Uterus (tissue), 4 donors: ENCODE results near the gene MAPK9. TPM values are rescaled to one million over a fixed set of nuclear protein-coding genes. Genes with fewer than 3 reads are reported as not detected.

Experiments
- DNase-seq, 2 donors: peaks; one replicate each; pipeline ENCODE4 v3.0.0-alpha.2; 2019 to 2020
- H3K27ac ChIP-seq, 2 donors: fragments of 200-600 bp; sonication (generic); 1 replicate in 1 of 2; 2 replicates in 1 of 2; pipeline ENCODE4 v1.5.1; 2016 to 2018
- H3K27me3 ChIP-seq, 2 donors: fragments of 200-600 bp; sonication (generic); one replicate each; pipeline ENCODE4 v1.5.1; 2018 to 2019; ENCODE audit warnings: control low read depth in 1 of 2
- H3K36me3 ChIP-seq, 2 donors: fragments of 200-600 bp; sonication (generic); one replicate each; pipeline ENCODE4 v1.5.1; 2019; ENCODE audit warnings: control low read depth in 1 of 2
- H3K4me1 ChIP-seq, 2 donors: fragments of 200-600 bp; sonication (generic); one replicate each; pipeline ENCODE4 v1.5.1; 2018 to 2019; ENCODE audit warnings: control low read depth in 1 of 2
- H3K4me3 ChIP-seq, 2 donors: fragments of 200-600 bp; sonication (generic); 1 replicate in 1 of 2; 2 replicates in 1 of 2; pipeline ENCODE4 v1.5.1; 2018 to 2019; ENCODE audit warnings: mild to moderate bottlenecking in 1 of 2
- H3K9me3 ChIP-seq, 2 donors: fragments of 200-600 bp; sonication (generic); one replicate each; pipeline ENCODE4 v1.5.1; 2019; ENCODE audit warnings: control low read depth in 1 of 2
- POLR2A ChIP-seq, 2 donors: fragments of 450-650 bp; IDR thresholded peaks; one replicate each; pipeline ENCODE4 v1.6.1; 2016; ENCODE audit warnings: antibody characterized with exemption in 2 of 2, mild to moderate bottlenecking in 1 of 2, moderate library complexity in 1 of 2
- intact Hi-C: fragments of 100-400 bp; cut with DNase I; formaldehyde crosslinking; loops from one replicate; pipeline ENCODE4 v1.15.1; 2023; ENCODE audit warnings: low total_unique reads
- total RNA-seq, 4 donors: library from RNA; depleted of rRNA in 3 of 4; stranded (reverse); fragments of >200 nt in 3 of 4; gene quantifications; one replicate each; pipeline versions ENCODE4 v1.1.0 to v1.2.4, GENCODE V29; 2014 to 2023
- TF ChIP-seq, protein P1 (sequence below), 4 experiments: fragments of 200-600 bp in 2 of 4; fragments of 450-650 bp in 2 of 4; sonication (generic) in 2 of 4; IDR thresholded peaks; one replicate each; pipeline ENCODE4 v1.5.1; 2016 to 2019; ENCODE audit warnings: antibody characterized with exemption in 4 of 4, mild to moderate bottlenecking in 2 of 4, moderate library complexity in 1 of 4
- donor health status: DM: yes; HTN: yes; CAD: no.

The MAPK9 gene
- total RNA-seq, 4 donors from 2014 or later = 9.2 to 45.1 (median 33.3) TPM

DNA sequence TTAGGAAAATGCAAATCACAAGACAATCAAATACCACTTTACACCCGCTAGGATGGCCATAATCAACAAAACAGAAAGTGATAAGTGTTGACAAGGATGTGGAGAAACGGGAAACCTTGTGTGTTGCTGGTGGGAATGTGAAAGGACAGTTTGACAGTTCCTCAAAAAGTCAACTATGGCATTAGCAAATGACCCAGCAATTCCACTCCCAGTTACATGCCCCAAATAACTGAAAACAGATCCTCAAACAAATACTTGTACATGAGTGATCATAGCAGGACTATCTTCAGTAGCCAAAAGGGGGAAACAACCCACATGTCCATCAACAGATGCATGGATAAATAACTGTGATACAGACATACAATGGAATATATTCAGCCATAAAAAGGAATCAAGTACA lies 104.1 kb downstream of the MAPK9 start:
- TF ChIP-seq, protein P1, sequence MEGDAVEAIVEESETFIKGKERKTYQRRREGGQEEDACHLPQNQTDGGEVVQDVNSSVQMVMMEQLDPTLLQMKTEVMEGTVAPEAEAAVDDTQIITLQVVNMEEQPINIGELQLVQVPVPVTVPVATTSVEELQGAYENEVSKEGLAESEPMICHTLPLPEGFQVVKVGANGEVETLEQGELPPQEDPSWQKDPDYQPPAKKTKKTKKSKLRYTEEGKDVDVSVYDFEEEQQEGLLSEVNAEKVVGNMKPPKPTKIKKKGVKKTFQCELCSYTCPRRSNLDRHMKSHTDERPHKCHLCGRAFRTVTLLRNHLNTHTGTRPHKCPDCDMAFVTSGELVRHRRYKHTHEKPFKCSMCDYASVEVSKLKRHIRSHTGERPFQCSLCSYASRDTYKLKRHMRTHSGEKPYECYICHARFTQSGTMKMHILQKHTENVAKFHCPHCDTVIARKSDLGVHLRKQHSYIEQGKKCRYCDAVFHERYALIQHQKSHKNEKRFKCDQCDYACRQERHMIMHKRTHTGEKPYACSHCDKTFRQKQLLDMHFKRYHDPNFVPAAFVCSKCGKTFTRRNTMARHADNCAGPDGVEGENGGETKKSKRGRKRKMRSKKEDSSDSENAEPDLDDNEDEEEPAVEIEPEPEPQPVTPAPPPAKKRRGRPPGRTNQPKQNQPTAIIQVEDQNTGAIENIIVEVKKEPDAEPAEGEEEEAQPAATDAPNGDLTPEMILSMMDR (IDR thresholded peaks at IDR 0.05) = no peak
- TF ChIP-seq POLR2A (IDR thresholded peaks at IDR 0.05) = no peak
- intact Hi-C loops = no loop called here
- Histone ChIP-seq H3K36me3 (no peaks in the 10 kb centered on the region), H3K4me1 (no peaks in the 10 kb centered on the region), H3K27ac (no peak overlapping the region), H3K27me3 (no peaks in the 10 kb centered on the region), H3K4me3 (no peak overlapping the region), H3K9me3 (no peaks in the 10 kb centered on the region)
- no peak for DNase-seq

Other genes starting within 250 kb of the MAPK9 start
- gene RNF130, start 220.3 kb downstream of the MAPK9 start, total RNA-seq = 100 to 1,000 TPM in 1 of 4 donors, 10 to 100 TPM in 3; 53.8 to 119 (median 85.8) TPM
- 1 to 10 TPM in 1 of 4 donors, not detected in 3; 1.2 TPM for gene RASGEF1C, start 82.9 kb downstream of the MAPK9 start, total RNA-seq
- 100 to 1,000 TPM in 1 of 4 donors, 10 to 100 TPM in 3; 18.2 to 118 (median 47.8) TPM for gene GFPT2, start 61.3 kb upstream of the MAPK9 start, total RNA-seq
- gene CNOT6, start 202.3 kb upstream of the MAPK9 start, total RNA-seq = 10 to 100 TPM in 3 of 4 donors, 1 to 10 TPM in 1; 3.8 to 43.5 (median 17.0) TPM